Dedifferentiated amniotic fluid mesenchymal stem cell (primary cell): ENCODE data around the gene CELA3A.
"Not testable (repeated sequence)": the region's sequence is repeated elsewhere in the genome, so short reads cannot be mapped to it uniquely, and the experiment has no call there.

Experiments
- DNase-seq: peaks from one replicate; pipeline ENCODE4 v3.0.0-alpha.2; 2016; ENCODE audit errors: extremely low spot score

CELA3A gene

DNA sequence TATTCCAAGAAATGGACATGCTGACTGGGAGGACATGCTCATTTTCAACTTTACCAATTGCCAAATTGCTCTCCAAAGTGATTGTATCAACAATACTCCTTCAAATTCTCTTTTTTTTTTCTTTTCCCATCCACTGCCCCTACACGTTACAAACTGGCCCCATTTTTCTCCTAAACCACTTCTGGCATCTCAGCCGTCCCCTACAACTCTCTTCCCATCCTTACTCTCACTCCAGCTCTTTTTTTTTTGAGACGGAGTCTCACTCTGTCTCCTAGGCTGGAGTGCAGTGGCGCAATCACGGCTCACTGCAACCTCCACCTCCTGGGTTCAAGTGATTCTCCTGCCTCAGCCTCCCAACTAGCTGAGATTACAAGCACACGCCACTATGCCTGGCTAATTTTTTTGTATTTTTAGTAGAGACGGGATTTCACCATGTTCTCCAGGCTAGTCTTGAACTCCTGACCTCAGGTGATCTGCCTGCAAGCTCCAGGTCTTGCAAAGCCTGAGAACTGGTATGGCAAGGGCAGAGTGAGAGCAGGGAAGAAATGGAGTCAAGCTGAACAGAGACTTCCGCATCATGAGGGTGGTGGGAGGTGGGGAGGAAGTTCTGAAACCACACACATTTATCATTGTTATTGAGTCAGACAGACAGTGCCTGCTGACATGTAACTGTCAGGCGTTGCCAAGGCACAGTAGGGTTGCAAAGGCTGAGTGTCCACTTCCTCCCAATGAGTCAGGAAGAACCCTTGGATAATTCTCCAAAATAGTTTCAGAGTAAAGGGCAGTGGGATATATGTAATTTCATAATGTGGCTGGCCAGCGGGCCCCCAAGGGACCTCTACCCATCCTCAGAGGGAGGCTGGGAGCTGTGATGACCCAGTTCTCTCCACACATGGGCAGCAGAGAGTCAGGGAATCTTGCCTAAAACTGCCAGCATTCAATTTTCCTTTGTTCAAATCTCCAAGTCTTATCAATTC lies 17.4 kb downstream of the CELA3A start:
- peak; percentile 14 for DNase-seq

DNA sequence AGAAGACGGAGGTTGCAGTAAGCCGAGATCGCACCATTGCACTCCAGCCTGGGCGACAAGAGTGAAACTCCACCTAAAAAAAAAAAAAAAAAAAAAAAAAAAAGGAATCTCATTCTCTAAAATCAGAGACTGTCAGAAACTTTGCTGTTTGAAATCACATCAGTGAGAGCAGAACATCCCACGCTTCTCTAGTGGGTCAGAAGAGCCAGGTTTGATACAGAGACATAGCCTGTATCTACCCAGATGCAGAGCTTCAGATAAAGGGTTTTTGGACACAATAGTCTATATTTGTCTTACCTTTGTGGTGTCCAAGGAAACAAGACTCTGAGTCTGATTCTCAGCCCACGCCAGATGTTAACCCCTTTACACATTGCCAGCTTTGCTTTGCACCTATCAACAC lies 19.6 kb downstream of the CELA3A start:
- no peak for DNase-seq

DNA sequence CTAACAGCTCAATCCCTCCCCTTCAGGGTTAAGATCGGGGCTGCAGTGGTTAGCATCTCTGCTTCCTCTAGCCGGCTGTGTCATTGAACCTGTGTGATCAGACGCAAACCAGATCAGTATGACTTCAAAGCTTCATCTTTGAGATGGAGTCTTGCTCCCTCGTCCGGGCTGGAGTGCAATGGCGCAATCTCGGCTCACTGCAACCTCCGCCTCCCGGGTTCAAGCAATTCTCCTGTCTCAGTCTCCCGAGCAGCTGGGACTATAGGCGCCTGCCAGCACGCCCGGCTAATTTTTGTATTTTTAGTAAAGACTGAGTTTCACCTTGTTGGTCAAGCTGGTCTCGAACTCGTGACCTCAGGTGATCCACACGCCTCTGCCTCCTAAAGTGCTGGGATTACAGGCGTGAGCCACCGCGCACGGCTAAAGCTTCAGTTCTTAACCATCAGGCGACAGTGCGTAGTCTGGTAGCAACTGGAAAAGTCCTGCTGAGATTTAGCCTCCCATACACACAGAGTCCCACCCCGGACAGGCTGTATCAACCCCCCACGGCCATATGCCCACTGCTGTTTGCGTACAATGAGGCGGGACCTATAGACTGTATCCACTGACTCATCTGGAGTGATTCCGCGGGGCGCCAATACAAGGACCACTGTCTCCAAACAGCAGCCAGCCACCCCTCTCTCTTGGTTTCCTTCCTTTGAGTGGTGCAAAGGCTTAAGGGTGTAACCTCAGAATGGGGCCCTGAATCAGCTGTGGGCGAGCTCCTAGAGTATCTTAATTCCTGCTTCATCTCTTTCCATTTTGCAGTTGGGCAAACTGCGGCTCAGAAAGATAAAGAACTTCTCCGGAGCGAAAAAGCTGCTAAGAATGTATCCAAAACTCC lies 23.3 kb downstream of the CELA3A start:
- no peak for DNase-seq

DNA sequence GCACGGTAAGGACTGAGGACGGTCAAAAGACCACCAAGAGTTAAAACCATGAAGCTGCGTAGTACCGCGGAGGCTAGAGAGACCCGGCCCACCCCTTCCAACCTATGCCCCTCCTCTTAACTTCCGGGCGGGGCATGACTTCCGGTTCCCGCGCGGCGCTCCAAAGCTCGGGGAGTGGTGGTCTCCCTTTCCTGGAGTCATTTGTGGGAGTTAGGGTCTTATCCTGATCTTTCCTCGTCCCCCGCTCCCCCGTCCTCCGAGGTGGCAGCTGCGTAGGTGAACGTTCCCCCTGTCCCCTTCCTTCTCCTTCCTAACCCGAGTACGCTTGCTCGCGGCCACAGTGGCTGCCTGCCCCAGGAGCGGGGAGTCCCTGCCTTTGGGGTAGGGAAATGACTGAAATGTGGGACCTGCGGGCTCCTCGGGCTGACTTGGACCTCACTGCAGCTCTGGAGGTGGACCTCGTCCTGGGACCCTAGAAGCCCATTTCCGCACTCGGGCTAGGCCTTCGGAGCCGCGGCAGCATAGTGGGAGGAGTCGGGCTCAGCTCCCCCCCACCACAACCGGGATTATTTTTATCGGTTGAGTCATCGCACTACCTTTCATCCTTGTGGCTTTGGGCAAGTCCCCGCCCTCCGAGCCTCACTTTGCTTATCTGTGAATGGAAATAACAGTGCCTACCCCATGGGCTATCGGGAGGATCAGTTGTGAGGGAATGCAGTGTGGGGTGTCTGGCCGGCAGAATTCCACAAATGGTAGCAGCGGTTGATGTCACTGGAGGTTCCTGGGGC lies 24.1 kb downstream of the CELA3A start:
- DNase-seq: peak; percentile 85

DNA sequence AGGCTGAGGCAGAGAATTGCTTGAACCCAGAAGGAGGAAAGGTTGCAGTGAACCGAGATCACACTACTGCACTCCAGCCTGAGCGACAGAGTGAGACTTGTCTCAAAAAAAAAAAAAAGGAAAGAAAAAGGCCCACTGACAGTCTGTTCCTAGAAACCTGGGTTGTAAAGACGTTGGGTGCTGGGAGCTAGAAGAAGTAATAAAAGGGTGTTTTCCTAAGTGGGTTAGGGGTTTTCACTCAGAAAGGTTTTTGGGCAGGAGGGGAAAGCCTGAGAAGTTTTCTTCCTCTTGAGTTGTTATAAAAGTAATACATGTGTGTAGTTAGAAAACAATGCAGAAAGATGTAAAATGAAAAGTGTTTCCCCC lies 25.4 kb downstream of the CELA3A start:
- DNase-seq: no peak

DNA sequence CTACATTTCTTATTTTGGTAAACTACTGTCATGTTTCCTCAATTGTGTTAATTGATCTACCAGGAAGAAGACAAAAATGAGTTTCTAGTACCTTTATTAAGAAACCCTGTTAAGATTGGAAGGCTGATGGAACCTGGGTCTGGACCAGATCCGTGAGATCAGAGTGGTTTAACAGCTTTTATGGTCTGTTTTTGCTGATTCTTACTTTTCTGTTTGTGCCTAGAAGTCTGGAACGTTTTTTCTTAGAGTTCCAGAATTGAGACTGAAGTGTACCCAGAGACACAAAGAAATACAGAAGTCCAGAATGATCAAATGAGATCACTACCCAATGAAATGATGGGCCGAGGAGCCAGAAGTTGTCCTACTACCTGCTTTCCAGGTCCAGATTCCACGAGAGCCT lies 28.6 kb downstream of the CELA3A start:
- no peak for DNase-seq

DNA sequence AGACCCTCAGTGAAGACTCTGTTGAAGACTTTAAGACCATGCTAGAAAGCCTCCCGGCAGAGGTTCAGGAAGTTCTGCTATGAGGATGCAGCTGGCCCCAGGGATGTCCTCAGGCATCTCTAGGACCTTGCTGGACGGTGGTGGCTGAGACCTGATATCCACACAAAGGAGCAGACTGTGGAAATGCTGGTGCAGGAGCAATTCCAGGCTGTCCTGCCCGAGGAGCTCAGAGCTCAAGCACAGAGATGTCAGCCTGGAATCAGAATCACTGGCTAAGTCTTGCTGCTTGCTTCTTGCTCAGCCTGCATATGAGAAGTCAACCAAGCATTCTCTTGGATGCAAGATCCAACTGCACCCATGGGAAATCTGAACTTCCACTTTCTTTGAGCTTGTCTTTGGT lies 29.0 kb downstream of the CELA3A start:
- DNase-seq: no peak

DNA sequence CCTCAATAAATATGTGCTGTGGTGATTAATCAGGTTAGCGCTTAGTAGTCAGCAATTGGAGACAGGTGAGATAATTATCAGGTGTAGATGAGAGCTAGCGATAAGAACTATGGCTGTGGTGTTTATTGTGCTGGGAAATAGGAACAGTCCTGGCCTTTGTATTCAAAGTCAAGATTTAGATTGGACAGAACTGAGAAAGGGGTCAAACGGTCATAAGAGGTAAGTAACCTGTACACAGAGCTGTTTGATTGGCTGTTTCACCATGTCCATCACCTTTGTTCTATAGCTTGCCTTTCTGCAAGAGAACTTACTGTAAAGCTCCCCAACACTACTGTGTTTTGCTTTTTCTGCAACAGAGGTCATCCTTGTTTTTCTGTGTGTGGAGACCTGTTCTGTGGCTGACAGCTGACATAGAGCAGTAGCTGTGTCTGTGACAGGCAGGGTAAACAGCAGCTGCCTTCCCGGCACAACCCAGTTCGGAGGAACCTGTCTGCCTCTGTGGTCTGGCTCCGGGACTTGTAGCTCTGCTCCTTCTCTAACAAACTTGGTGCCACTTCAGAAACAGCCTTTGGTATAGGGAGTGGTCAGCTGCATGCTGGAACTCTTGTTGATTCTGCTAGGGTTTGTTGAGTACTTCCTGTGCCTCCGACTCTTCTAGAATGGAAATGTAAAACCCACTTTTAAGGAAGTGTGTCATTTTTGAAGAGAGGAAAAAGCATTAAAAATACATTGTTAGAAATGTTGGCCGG lies 29.9 kb downstream of the CELA3A start:
- no peak for DNase-seq

DNA sequence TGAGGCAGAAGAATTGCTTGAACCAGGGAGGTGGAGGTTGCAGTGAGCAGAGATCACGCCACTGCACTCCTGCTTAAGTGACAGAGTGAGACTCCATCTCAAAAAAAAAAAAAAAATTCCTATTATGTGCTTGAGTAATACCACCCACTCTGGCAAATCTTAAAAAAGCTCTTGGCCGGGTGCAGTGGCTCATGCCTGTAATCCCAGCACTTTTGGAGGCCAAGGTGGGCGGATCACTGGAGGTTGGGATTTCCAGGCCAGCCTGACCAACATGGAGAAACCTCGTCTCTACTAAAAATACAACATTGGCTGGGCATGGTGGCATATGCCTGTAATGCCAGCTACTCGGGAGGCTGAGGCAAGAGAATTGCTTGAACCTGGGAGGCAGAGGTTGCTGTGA lies 33.4 kb downstream of the CELA3A start:
- DNase-seq: not testable (repeated sequence)

DNA sequence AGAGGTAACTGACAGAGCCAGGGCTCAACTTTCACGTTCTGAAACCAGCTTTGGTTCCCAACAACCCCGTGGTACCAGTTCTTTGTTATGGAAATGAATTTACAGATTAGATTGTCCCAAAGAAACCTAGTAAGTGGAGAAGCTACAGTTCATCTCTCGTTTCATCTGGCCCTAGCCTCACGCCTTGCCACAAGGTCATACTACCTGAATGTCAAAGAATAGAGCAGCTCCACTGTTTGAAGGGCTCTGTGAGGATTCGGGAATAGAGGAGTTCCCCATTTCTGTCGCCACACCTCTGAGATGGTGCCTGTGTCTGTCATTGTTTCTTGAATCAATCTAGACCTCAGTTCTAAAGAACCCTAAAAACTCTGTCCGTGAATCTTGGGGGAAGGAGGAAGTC lies 36.1 kb downstream of the CELA3A start:
- no peak for DNase-seq

DNA sequence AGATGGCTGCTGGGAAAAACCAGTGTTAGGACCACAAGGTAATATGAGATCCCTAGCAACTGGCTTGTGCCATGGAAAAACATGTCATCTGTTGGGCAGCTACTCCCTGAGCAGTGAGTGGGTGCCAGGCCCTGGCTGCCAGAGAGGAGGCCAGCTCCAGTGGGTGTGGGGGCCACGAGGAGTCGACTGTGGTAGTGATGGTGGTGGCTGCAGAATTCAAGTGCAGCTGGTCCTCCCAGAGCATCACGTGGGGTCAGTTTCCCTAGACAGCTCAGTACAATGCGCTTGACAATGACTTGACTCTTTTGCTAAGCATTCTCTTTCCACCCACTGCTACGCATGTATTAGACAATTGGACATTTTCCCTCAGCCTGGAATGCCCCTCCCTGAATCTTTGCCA lies 36.6 kb downstream of the CELA3A start:
- no peak for DNase-seq

DNA sequence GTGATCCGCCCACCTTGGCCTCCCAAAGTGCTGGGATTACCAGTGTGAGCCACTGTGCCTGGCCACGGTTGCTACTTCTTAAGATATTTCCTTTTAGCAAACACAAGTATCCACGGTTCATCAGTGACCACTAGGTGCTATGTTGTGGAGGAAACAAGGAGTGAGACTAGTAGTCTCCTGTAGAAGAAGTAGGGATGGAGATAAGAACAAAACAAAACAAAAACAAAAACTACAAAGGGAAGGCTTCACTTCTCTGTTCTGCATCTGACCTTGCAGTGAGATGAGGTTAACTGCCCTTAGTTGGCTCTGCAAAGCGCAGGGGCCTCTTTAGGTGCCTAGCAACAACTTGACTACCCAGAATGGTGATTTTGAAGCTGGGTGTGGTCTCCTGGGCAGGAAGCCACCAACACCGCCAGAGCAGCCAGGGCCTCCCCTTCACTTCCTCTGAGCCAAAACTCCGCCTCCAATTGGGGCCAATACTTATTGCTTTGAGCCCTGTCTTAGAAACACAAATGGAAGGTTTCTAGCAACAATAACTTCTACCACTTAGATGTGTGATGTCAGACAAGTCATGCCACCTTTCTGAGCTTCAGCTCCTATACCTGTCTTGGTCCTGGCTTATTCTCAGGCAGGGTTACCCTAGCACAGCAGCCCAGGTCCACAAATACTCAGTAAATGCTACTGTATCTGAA lies 38.3 kb downstream of the CELA3A start:
- peak; percentile 39 for DNase-seq

DNA sequence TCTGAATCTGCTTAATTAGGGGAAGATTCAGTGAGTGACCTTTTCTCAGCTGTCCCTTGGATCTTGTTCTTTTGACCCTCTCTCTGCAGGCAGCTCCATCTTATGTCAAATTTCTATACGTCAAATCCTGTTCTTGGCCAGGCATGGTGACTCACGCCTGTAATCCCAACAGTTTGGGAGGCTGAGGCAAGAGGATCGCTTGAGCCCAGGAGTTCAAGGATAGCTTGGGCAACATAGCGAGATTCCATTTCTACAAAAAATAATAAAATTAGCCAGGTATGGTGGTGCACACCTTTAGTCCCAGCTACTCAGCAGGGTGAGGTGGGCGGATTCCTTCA lies 38.8 kb downstream of the CELA3A start:
- DNase-seq: no peak

DNA sequence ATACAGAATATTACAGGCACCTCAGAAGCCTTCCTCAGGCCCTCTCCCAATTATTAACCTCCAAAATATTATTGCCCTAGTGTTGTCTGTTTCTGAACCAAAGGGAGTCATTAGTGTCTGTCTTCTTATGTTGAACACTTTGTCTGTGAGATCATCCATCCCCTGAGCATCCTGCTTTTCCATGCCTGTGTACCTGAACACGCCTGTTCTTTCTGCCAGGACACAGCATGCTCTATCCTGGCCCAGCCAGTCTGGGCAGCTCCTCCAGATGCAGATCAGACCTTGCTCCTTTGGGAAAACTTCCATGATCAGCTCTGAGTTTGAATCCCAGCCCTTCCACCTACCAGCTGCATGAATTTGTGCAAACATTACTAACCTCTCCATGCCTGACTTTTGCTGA lies 40.0 kb downstream of the CELA3A start:
- DNase-seq: no peak

DNA sequence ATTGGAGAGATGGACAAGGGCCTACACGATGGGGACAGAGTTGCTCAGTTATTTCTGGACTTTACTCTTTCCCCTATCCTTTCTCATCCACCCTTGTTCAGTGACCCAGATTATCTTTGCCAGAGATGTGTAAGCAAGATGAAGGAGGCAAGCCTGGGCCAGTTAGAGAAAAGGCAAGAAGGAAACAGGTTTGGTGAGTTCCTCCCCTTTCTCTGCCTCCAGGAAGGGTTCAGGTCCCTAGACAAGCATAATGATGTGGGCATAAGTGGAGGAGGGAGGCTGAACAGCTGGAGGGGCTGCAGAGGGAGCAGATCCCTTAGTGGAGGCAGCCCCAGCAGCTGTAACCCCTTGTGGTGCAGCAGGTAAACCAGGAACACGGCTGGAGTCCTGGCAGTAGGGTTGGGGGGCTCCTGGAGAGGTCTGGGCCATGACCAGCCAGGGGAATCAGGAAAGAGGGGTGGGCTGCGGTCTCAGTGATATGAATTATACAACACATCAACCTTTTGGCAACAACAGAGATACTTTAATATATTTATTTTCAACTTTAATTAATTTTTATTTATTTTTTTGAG lies 41.8 kb downstream of the CELA3A start:
- DNase-seq: no peak

DNA sequence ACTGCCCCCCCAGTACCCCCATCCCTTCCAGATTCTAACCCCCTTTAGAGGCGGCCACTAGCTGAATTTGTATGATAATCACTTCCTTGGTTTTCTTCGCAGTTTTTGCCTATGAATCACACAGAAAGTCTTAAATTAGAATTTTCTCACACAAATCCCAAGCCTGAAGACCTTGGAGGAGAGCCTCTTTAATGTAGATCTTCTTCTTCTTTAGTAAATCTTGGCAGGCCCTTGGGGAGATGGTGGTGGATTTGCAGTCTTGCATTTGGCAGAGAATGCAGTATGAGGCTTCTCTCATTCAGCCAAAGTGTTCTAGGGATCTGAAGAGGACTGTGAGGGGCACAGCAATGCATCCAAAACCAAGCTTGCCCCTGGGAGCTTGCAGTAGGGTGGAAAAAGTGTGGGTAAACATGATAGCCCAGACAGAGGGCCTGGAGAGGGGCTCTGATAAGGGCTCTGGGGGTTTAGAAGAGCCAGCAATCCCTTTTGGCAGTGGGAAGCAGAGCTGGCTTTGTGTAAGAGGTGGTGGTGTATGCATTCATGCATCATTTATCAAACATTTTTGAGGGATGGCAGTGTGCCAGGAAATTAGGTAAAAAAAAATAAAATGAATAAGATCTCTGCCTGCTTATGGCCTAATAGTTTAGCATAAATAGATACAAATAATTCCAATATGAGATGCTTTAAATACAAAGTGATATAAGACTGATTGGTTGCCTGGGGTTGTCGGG lies 43.4 kb downstream of the CELA3A start:
- peak; percentile 37 for DNase-seq

DNA sequence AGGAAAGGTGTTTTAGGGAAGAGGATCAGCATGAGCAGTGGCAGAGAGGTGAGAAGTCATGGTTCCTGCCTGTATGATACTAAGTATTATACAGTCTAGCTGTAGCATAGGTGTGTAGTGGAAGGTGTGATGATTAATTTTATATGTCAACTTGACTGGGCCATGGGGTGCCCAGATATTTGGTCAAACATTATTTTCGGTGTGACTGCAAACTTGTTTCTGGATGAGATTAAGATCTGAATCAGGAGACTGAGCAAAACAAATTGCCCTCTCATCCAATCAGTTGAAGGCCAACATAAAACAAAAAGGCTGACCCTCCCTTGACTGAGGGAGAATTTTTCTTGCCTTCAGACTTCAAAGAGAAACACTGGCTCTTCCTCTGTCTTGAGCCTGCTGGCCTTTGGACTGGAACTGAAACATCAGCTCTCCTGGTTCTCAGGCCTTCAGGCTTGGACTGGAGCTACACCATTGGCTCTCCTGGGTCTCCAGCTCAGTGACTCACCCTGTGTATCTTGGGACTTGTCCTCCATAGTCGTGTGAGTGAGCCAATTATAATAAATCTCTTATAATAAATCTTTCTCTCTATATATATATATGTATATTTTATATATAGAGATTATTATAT lies 44.3 kb downstream of the CELA3A start:
- no peak for DNase-seq

DNA sequence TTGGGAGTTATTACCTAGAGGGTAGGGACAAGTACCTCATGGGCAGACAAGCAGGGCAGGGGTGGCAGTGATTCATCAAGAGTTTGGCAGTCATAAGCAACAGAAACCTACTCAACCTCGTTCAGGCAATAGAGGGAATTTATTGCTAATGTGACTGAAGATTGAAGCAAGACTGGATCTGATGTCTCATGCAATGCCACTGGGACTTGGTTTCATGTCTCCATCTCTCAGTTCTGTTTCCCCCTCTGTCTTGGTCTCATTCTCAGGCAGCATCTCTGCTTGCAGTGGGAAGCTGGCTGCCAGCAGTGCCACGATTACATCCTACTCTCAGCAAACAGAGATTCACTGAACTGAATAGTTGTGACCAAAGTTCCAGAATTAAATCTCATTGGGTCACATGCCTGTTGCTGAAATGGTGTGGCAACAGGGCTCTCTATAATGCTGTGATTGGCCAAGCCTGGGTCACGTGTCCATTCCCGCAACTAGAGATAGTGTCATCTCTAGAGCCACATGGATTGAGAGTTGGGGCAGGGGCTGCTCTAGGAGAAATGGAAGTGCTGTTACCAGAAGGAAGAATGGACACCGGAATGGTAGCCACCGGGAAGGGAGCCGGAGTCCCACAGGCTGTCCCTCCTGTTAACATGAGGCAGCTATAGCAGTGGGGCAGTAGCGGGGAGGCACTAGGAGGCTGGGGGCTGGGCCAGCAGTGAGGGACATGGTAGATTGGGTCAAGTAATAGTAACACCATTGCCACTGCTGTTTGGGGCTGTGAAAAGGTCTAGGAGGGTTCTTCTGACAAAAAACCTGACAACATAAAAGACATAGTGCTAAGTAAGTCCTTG lies 47.1 kb downstream of the CELA3A start:
- no peak for DNase-seq
